K562 (cell line): ENCODE results near the gene TNFSF13. TPM values are rescaled to one million over a fixed set of nuclear protein-coding genes. Genes with fewer than 3 reads are reported as not detected.

Source experiments
- CAMTA2 ChIP-seq: fragments of 250-450 bp; sonication (Bioruptor Pico); conservative IDR thresholded peaks from 2 replicates; pipeline ENCODE4 v1.5.1; 2022
- CGGBP1 ChIP-seq: fragments of 250-450 bp; sonication (Bioruptor Pico); IDR thresholded peaks from 2 replicates; pipeline ENCODE4 v1.9.0; 2021; ENCODE audit warnings: mild to moderate bottlenecking
- CHD7 ChIP-seq: fragments of 200-600 bp; sonication (generic); IDR thresholded peaks from one replicate; pipeline ENCODE4 v1.6.1; 2012; ENCODE audit warnings: mild to moderate bottlenecking, low read depth, low read length, inconsistent platforms
- COPS2 ChIP-seq: fragments of 450-650 bp; conservative IDR thresholded peaks from 2 replicates; pipeline ENCODE4 v1.6.1; 2016; ENCODE audit warnings: mild to moderate bottlenecking, moderate library complexity
- PHB2 ChIP-seq: fragments of 450-650 bp; IDR thresholded peaks from 2 replicates; pipeline ENCODE4 v1.6.1; 2017; ENCODE audit warnings: low read depth
- PHF20 ChIP-seq: fragments of 450-650 bp; IDR thresholded peaks from 2 replicates; pipeline ENCODE4 v1.6.1; 2018; ENCODE audit not compliant: partially characterized antibody
- PPARD ChIP-seq: fragments of 250-450 bp; sonication (Bioruptor Pico); IDR thresholded peaks from 2 replicates; pipeline ENCODE4 v1.8.0; 2022; ENCODE audit warnings: inconsistent platforms, mild to moderate bottlenecking, moderate library complexity
- SFPQ ChIP-seq: fragments of 200-400 bp; formaldehyde crosslinking; IDR thresholded peaks from 2 replicates; pipeline ENCODE4 v1.6.1; 2017; ENCODE audit warnings: mild to moderate bottlenecking, low read depth, low read length, moderate library complexity
- ZNF263 ChIP-seq: sonication (generic); formaldehyde crosslinking; IDR thresholded peaks from 2 replicates; pipeline ENCODE4 v1.8.0; 2022; ENCODE audit warnings: mild to moderate bottlenecking, missing genetic modification reagents, borderline replicate concordance
- ZNF512 ChIP-seq: IDR thresholded peaks from 2 replicates; pipeline ENCODE4 v1.6.1; 2016; ENCODE audit warnings: missing genetic modification characterization, missing compliant biosample characterization
- ZNF707 ChIP-seq: fragments of 250-450 bp; sonication (Bioruptor Pico); conservative IDR thresholded peaks from 2 replicates; pipeline ENCODE4 v1.8.0; 2022; ENCODE audit warnings: inconsistent platforms, mild to moderate bottlenecking, moderate library complexity
- polyA plus RNA-seq, 8 experiments: library from polyadenylated mRNA; depleted of rRNA in 4 of 8; stranded (reverse) in 5 of 8; unstranded in 3 of 8; fragments of >200 nt; fragmentation: Nextera tagmentation in 2 of 8; fragmentation: Illumina TruSeq in 1 of 8; extraction: Ambion mirVana in 2 of 8; extraction: Trizol in 1 of 8; gene quantifications; 2 replicates each; pipeline versions ENCODE4 v1.2.1 to v1.2.3, GENCODE V29; 2011 to 2014; ENCODE audit warnings: inconsistent platforms in 1 of 8, missing spikeins in 1 of 8
- total RNA-seq, 7 experiments: library from RNA; depleted of rRNA in 6 of 7; stranded (reverse); fragments of >200 nt in 6 of 7; fragmentation: Illumina TruSeq in 2 of 7; extraction: Trizol in 2 of 7; gene quantifications; 2 replicates each; pipeline versions ENCODE4 v1.2.1 to v1.2.3, GENCODE V29; 2011 to 2021; ENCODE audit warnings: low replicate concordance in 1 of 7

TNFSF13 gene
- total and polyA plus RNA-seq, 9 of the 15 experiments (the other 6 are each of a cell fraction or from before 2014, with no cell fraction given): 0.04 to 0.51 (median 0.19) TPM; not detected in 1

- TF ChIP-seq COPS2 (no peak), CGGBP1 (no peak), ZNF512 (tag) (no peak), PHB2 (no peak), PPARD (CRISPR knock-in tag) (no peak), ZNF263 (CRISPR knock-in tag) (no peak), PHF20 (no peak), SFPQ (no peak), ZNF707 (CRISPR knock-in tag) (no peak), CAMTA2 (no peak), CHD7 (peak; percentile 48)
These were observed 20.7 kb downstream of the TNFSF13 start, which contains the start of gene CD68 (continued) for GRCh38 chr17:7579001-7579833.
